M059J (cell line): ENCODE data around the gene SLC16A1. TPM values are rescaled to one million over a fixed set of nuclear protein-coding genes. Genes with fewer than 3 reads are reported as not detected.
"Not testable (repeated sequence)": the region's sequence is repeated elsewhere in the genome, so short reads cannot be mapped to it uniquely, and the experiment has no call there.

ENCODE experiments used
- DNase-seq: peaks from one replicate; pipeline ENCODE4 v3.0.0-alpha.2; 2012; ENCODE audit warnings: low read depth
- total RNA-seq: library from RNA; depleted of rRNA; stranded (reverse); fragments of >200 nt; shearing (Covaris generic); gene quantifications from 2 replicates; pipeline ENCODE4 v1.2.3, GENCODE V29; 2014; rRNA removed

SLC16A1 gene, protein sequence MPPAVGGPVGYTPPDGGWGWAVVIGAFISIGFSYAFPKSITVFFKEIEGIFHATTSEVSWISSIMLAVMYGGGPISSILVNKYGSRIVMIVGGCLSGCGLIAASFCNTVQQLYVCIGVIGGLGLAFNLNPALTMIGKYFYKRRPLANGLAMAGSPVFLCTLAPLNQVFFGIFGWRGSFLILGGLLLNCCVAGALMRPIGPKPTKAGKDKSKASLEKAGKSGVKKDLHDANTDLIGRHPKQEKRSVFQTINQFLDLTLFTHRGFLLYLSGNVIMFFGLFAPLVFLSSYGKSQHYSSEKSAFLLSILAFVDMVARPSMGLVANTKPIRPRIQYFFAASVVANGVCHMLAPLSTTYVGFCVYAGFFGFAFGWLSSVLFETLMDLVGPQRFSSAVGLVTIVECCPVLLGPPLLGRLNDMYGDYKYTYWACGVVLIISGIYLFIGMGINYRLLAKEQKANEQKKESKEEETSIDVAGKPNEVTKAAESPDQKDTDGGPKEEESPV
- 81.5 and 116 TPM in 2 replicates for total RNA-seq

DNA sequence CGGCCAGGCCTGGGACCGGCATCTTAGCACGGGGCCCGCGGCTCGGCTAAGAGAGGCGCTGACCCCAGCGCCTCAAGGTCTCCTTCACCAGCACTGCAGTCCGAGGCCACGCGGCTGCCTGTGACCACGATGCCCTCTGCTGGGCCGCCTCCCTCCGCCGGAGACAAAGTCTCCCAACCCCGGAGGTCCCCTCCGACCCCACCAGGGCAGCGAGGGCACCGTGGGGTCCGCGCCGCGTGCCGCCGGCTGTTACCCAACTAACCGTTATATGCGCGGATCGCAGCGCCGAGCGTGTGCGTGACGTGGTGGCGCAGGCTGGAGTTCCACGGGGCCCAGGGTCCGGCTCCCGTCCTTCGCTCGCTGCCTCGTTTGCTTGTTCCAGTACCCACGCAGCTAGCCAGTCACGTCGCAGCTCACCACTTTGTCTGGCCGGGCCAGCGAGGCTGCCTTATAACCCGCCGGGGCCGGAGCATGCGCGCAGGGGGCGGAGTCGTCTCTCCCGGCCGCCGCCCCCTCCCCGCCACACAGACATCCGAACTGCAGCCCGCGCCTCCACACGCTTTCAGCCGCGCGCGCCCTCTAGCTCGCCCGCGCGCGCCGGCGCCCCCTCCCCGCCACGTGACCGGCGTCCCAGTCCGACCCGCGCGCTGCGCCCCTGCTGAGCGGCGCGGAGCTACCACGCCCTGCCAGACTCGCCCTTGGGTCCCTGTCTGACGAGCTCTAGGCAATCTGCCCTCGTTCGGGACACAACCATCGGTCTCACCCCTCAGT lies at the start of gene SLC16A1:
SLC16A1 (minus strand) TSS at position 424 of the 771 bp plus-strand sequence. CDS start 26,888 bp downstream, outside the sequence.
- DNase-seq: peak; percentile 93

DNA sequence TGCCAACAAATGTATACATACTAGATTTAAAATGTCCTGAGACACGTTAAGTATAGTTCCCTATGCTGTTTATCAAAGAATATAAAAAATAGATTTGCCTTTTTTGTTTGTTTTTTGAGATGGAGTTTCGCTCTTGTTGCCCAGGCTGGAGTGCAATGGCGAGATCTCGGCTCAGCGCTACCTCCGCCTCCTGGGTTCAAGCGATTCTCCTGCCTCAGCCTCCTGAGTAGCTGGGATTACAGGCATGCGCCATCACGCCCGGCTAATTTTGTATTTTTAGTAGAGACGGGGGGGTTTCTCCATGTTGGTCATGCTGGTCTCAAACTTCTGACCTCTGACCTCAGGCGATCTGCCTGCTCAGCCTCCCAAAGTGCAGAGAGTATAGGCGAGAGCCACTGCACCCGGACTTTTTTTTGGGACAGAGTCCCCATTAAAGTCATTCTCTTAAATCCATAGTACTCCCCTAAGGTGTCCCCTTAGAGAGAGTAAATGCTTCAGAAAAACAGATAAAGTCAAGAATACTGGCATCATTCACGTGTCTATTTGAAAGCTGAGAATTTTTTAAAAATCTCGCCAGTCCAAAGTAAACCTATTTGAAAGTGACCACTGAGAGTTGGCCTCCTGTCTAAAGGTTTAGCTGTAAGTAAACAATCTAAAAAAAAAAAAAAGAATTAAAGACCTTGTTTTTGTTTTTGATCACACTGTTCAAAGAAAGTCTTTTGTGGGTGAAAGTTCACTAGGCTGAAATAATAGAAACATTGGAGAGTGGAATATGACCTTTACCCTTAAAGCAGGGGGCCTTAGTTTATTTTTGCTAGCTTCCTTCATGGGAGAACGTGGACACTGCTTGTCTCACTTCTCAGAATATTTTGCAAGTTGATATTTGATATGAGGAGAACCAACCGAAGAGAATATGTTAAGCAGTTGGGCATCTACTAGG lies 48.0 kb upstream of the SLC16A1 start:
- DNase-seq: no peak

DNA sequence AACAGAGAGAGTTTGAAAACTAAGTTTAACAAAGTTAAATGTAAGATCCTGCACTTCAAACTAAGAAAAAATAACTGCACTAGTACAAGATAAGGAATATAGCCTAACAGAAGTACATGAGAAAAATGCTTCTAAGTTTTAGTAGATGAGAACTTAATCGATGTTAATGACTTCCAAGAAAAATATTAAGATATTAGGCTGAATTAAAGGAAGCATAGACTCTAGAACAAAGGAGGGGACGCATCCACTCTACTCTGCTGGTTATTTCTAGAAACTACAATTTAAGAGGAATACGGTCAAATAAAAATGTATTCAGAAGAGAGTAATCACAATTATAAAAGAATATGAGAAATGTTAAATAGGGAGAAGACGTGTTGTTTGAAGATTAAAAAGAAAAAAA lies 46.3 kb upstream of the SLC16A1 start:
- DNase-seq: no peak

DNA sequence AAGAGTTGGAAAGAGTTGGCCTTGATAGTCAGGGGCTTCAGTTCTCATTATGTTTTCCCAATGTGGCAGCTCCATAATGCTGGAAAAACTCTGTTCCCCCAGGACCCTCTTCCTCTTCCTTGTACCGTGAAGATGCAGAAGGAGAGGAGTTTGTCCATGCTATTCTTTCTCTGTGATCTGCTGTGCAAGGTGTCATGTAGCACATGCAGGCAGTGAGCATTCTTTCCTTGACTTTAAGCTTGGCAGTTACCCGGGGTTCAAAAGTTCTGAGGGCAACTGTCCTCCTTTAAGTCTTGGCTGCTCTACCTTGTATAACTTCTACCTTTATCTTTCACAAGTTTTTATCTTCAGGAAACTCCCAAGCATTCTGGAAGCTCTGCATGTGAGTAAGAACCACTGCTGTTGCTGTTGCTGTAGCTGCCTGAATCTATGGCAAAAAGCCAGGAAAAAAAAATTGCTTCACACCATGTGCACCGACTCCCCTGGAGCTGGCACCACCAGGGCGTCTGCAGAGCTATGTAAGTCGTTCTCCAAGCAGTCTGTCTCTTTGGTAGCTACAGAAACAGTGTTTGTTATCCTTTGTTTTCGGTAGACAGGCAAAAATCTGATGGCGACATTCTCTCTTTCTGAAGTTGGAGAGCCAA lies 42.7 kb upstream of the SLC16A1 start:
- DNase-seq: peak; percentile 12

DNA sequence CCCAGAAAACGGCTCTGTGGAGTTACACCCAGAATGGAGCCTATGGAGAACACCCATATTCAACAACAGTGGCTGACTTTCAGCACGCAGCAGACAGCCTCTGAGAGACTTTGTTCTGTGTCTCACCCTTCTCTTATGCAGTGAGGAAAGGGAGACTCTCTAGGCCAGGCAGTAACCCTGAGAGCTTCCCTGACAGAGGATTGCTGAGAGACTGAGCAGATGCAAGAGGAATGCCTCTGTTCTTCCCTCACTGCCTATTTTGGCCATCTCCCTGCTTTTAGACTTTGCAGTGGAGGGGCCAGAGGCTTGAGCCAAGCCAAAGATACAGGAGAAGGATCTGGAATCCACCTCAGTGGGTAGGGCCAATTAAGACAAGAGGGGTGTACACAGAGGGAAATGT lies 41.8 kb upstream of the SLC16A1 start:
- no peak for DNase-seq

DNA sequence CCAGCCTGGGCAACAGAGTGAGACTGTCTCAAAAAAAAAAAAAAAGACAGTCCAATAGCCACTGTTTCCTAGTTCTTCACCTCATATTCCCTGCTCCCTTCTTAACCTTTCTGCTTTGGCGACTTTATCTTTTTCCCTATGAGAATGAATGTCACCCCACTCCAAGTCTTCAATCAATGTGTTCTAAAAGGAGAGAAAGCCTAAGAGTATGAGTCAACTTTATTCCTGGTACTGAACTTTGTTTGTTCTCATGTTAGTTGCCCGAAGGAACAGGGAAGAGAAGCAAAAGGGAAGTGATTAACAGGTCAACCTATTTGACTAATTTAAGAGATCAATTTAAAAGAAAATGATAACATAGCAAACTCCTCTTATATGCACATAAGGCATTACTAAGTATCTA lies 39.9 kb upstream of the SLC16A1 start:
- no peak for DNase-seq

DNA sequence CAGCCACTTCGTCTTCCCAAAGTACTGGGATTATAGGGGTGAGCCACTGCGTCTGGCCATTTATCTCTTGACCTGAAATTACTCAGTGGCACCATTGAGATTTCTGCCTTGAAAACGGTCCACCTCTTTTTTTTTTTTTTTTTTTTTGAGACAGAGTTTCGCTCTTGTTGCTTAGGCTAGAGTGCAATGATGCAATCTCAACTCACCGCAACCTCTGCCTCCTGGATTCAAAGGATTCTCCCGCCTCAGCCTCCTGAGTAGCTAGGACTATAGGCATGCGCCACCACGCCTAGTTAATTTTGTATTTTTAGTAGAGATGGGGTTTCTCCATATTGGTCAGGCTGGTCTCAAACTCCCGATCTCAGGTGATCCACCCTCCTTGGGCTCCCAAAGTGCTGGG lies 39.0 kb upstream of the SLC16A1 start:
- peak; percentile 32 for DNase-seq

DNA sequence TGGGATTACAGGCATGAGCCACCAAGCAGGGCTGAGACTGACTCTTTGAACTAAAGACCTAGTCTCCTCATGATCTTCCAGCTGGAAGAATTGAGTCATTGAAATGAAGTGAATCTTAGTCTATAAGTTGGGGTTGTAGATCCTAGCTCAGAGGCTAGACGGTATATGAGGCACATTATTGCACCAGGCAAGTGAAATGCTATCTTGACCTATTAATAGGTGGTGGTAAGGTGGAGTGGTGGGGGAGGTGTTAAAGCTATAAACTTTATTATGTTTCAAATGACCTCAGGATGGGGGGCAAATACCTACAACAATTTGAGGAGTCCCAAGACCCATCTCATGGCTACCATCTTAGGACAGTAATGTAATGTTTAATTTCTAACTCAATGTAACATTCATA lies 36.8 kb upstream of the SLC16A1 start:
- DNase-seq: no peak

DNA sequence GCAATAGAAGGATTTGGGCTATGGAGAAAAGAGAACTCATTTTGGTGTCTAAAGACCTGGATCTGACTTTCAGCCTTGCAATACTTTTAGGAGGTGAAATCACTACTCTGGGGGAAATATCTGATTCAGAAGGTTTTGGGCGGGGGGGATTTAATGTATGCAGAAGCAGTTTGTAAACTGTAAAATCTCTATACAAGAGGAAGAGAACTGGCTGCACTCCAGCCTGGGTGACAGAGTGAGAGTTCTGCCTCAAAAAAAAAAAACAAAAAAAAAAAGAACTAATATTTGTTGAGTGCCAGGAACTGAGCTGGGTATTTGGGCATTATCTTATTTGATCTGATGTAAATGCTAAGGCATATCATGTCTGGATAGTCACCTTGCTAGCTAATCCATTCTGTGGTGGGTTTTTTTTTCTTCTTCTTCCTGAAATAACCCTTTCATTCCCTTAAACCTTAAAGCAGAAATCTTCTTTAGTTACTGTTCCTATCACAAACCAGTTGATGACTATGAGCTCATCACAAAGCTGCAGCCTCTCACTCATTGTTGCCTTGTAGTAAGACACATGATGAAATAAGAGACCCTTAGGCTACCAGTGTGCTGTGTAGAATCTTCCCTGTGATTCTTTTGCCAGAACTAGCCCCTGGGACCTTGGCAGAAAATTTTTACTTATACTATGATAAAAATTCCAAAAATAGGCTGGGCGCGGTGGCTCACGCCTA lies 35.6 kb upstream of the SLC16A1 start:
- DNase-seq: no peak

DNA sequence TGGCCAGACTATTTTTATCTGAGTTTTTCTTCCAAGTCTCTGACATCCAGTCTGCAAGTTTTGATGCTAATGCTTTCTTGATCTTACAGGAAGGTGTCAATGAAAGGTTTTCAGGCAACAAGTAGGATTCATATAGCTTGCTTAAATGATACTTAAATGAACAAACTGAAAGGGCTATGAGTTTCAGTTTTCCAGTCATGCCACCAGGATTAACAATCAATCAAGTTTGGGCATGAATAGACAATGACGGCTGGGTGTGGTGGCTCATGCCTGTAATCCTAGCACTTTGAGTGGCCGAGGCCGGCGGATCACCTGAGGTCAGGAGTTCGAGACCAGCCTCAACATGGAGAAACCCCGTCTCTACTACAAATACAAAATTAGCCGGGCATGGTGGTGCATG lies 34.3 kb upstream of the SLC16A1 start:
- DNase-seq: no peak

DNA sequence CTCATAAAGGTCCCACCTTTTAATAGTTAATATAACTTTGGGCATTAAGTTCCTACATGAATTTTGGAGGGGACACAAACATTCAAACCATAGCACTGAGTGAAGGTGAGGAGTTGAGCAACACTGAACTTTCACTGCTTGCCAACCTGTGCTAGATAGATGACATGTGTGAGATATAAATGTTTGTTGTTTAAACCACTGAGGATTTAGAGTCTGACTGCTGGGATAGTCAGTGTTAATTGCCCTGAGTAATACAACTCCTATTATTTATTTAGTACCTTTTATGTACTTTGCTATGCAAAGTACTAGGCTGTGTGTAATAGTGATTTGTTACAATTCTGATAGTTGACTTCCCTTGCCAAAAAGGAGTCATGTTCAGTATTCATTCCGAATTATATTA lies 32.4 kb upstream of the SLC16A1 start:
- DNase-seq: no peak

DNA sequence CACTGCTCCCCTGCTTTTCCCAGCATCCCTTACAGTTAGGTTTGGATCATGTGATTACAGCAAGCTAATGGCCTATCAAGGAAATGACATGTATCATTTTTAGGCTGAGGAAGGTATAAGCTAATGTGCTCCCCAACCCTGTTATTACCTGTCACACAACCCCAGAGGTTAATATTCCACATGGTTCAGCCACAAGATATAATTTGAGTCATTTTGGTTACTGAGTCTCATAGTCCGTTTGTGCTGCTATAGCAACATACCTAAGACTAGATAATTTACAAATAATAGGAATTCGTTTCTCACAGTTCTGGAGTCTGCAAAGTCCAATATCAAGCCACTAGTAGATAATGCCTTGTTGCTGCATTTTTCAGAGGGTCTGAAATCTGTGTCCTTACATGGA lies 29.1 kb upstream of the SLC16A1 start:
- DNase-seq: no peak

DNA sequence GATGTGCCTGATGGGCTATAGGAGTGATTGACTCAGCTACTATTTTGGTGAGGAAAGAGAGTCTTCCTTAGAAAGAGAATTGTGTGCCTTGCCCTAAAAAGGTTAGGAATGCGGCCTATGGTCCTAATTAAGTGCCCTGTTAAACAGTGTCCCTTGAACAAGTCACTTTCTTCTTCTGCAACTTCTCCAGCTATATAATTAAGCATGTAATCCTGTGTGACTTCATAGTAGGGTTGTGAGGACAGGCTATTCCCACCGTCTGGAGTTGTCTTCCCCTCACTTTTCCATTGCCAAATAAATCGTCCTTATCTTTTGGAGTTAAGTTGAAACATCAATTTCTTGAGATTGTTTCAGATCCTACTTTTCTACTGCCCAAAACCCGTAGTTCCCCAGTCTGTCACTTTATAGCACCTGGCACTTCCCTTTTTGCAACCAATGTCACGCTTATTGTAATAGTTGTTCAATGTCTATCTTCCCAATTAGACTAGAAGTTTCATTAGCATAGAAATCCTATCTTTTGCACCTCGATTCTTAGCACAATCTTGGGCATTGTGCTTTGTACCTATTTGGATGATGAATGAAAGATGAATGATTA lies 27.6 kb upstream of the SLC16A1 start:
- no peak for DNase-seq

DNA sequence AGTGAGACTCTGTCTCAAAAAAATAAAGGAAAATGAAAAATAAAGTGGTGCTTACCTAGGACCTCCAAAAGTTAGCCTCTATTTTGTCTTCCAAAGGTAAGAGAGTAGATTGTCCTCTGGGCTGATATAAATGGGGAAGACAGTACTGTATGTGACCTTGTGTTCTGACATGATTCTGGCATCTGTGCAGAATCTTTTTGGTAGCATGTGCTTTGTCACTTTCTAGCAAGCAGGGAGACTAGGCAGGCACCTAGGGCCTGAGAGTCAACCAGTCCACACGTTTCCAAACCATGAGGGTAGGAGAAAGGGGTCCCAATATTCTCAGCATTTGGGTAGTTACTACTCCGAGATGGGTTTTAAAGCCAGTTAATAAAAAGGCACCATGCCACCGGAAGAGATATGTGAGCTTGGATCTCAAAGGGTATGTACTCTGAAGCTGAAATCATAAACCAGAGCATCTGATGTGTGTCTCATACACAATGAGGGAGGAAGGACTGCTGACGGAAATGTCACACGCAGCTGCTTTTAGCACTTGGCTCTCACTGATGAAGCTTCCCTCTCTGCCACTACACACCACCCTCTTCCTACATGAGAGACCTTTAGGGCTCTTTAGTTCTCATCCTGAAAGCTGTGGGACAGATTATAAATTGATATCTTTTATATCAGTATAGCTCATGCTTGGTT lies 27.0 kb upstream of the SLC16A1 start:
- DNase-seq: no peak

DNA sequence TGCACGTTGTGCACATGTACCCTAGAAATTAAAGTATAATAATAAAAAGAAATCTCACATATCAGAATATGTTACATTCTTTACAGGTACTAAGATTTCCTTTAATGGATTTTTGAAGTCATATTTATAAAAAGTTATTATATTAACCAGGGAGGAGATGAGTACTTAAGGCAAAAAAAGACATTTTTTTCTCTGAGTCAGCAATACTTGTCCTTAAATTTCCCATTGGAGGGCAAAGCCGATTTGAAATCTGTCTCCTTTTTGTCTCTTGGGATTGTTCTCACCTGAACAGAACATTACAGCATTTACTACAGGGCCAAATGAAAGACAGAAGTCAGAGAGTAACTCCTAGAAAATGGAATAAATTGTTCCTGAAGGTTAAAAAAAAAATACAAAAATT lies 26.3 kb upstream of the SLC16A1 start:
- DNase-seq: no peak

DNA sequence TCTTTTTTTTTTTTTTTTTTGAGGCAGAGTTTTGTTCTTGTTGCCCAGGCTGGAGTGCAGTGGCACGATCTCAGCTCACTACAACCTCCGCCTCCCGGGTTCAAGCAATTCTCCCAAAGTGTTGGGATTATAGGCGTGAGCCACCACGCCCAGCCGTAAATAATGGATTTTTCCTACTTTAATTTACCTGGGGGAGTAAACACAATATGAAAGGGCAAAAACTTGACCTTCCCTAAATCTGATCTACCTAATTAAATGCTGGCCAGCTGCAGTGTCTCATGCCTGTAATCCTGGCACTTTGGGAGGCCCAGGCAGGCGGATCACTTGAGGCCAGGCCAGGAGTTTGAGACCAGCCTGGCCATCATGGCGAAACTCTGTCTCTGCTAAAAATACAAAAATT lies 25.8 kb upstream of the SLC16A1 start:
- DNase-seq: not testable (repeated sequence)

DNA sequence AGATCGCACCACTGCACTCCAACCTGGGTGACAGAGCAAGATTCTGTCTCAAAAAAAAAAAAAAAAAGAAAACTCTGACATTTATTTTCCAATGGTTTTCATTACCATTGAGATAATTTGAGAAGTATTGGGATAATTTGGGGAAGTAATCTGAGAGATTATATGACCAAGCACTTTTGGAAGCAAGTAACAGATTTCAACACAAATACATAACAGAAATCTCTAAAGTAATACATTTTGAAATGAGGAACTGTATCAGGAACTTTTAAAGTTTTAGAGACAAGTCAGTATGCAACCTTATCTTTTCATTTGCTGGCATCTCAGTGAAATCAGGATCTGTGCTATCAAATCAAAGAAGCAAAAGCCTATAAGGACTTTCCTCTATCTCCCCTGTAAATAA lies 25.4 kb upstream of the SLC16A1 start:
- no peak for DNase-seq

DNA sequence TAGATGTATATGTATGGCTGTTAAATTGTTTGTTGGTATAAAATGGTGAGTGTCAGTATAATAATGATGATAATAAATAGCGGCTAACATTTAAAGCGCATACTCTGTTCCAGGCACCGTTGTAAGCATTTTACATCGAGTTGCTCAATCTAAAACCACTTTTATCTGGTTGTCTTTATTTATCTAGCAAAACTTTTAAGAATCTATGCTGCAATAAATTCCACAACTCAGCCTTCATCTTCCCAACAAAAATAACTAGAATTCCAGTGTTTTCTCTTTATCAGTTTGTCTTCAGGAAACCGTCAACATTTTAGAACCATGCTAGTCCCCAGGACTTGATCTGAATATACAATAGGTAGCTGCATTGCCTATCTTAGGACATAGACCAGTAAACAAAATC lies 19.3 kb upstream of the SLC16A1 start:
- DNase-seq: no peak

DNA sequence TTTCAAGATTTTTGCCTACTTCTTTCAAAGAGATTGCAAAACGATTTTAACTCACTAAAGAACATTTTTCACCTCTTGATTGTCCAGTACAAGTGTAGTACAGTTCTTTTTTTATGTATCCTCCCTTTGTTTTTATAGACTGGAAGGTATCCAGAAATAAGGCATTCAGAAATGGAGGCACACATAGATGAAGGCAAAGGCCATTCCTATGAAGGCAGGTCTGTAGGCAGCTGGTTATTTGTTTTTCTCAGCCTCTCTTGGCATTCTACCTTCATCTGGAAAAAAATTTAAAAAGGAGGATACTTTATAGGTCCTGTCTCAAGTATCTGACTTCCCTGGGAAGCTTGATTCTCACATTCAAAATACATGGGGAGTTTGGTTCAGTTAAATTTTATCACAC lies 18.6 kb upstream of the SLC16A1 start:
- DNase-seq: no peak

DNA sequence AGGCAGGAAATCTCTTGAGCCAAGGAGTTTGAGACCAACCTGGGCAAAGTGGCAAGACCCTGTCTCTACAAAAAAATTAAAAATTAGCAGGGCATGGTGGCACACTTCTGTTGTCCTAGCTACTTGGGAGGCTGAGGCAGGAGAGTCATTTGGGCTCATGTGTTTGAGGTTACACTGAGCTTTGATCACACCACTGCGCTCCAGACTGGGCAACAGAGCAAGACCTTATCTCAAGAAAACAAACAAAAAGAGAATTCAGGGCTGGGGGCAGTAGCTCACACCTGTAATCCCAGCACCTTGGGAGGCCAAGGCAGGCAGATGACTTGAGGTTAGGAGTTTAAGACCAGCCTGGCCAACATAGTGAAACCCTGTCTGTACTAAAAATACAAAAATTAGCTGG lies 17.8 kb upstream of the SLC16A1 start:
- no peak for DNase-seq
